Neuronal stem cell (in vitro differentiated cells): ENCODE results near the gene GLI3.

Experiments
- DNase-seq: peaks from one replicate; pipeline ENCODE4 v3.0.0-alpha.2; 2013; ENCODE audit warnings: low spot score
- H2AFZ ChIP-seq: one replicate; pipeline ENCODE4 v1.6.1; 2013; ENCODE audit warnings: mild to moderate bottlenecking, low read length, inconsistent platforms
- H2AK5ac ChIP-seq: 2 replicates; pipeline ENCODE4 v1.6.1; 2013; ENCODE audit warnings: low read depth, mild to moderate bottlenecking, inconsistent platforms, low read length, moderate library complexity, mixed read lengths
- H2BK120ac ChIP-seq: 2 replicates; pipeline ENCODE4 v1.6.1; 2013; ENCODE audit warnings: low read depth, mild to moderate bottlenecking, inconsistent platforms, low read length, moderate library complexity, mixed read lengths
- H2BK12ac ChIP-seq: one replicate; pipeline ENCODE4 v1.6.1; 2013; ENCODE audit warnings: low read length, inconsistent platforms
- H2BK15ac ChIP-seq: 2 replicates; pipeline ENCODE4 v1.6.1; 2013; ENCODE audit warnings: mild to moderate bottlenecking, low read length, inconsistent platforms, mixed read lengths
- H2BK5ac ChIP-seq: one replicate; pipeline ENCODE4 v1.6.1; 2013; ENCODE audit warnings: inconsistent platforms, mild to moderate bottlenecking, low read length, moderate library complexity
- H3K14ac ChIP-seq: one replicate; pipeline ENCODE4 v1.6.1; 2013; ENCODE audit warnings: low read length, inconsistent platforms
- H3K18ac ChIP-seq: 2 replicates; pipeline ENCODE4 v1.6.1; 2013; ENCODE audit warnings: low read length, inconsistent platforms
- H3K23ac ChIP-seq: 2 replicates; pipeline ENCODE4 v1.6.1; 2013; ENCODE audit warnings: low read depth, mild to moderate bottlenecking, mixed read lengths, low read length, inconsistent platforms; ENCODE audit not compliant: poor library complexity
- H3K27ac ChIP-seq: replicated peaks from 3 replicates; pipeline ENCODE4 v1.5.1; 2013; ENCODE audit warnings: low read length, inconsistent platforms
- H3K27me3 ChIP-seq, 3 experiments: 2 replicates each; pipeline ENCODE4 v1.6.1; 2013; ENCODE audit warnings: low read length in 3 of 3, mild to moderate bottlenecking in 2 of 3, inconsistent platforms in 1 of 3, low read depth in 1 of 3, mixed read lengths in 1 of 3, moderate library complexity in 1 of 3; ENCODE audit not compliant: control insufficient read depth in 3 of 3, insufficient read depth in 3 of 3
- H3K36me3 ChIP-seq, 2 donors: replicated peaks in 1 of 2; 2 replicates each; pipeline ENCODE4 v1.6.1; 2013; ENCODE audit warnings: low read length in 2 of 2; ENCODE audit not compliant: control insufficient read depth in 2 of 2, insufficient read depth in 2 of 2
- H3K4ac ChIP-seq: 2 replicates; pipeline ENCODE4 v1.6.1; 2013; ENCODE audit warnings: inconsistent platforms, mild to moderate bottlenecking, low read length, moderate library complexity
- H3K4me1 ChIP-seq, 2 donors: 1 replicate in 1 of 2; 2 replicates in 1 of 2; pipeline ENCODE4 v1.6.1; 2013; ENCODE audit warnings: low read length in 2 of 2, low read depth in 1 of 2; ENCODE audit not compliant: control insufficient read depth in 2 of 2, insufficient read depth in 1 of 2
- H3K4me2 ChIP-seq: one replicate; pipeline ENCODE4 v1.6.1; 2013; ENCODE audit warnings: mild to moderate bottlenecking, low read length, inconsistent platforms; ENCODE audit not compliant: insufficient read depth, poor library complexity, severe bottlenecking
- H3K4me3 ChIP-seq, 2 donors: 2 replicates each; pipeline ENCODE4 v1.5.1; 2013; ENCODE audit warnings: low read length in 2 of 2, mild to moderate bottlenecking in 2 of 2, inconsistent platforms in 1 of 2, moderate library complexity in 1 of 2
- H3K79me1 ChIP-seq: one replicate; pipeline ENCODE4 v1.6.1; 2013; ENCODE audit warnings: low read depth, mild to moderate bottlenecking, inconsistent platforms, low read length, moderate library complexity
- H3K9ac ChIP-seq: one replicate; pipeline ENCODE4 v1.6.1; 2013; ENCODE audit warnings: mild to moderate bottlenecking, low read depth, low read length, inconsistent platforms; ENCODE audit not compliant: poor library complexity
- H3K9me3 ChIP-seq, 2 donors: replicated peaks in 1 of 2; 2 replicates each; pipeline versions ENCODE3 to v1.6.1; 2013; ENCODE audit warnings: low read length in 2 of 2, mild to moderate bottlenecking in 2 of 2, inconsistent platforms in 1 of 2, low read depth in 1 of 2, mixed read lengths in 1 of 2, moderate library complexity in 1 of 2; ENCODE audit not compliant: control insufficient read depth in 2 of 2, insufficient read depth in 1 of 2
- H4K8ac ChIP-seq: one replicate; pipeline ENCODE4 v1.6.1; 2013; ENCODE audit warnings: low read depth, mild to moderate bottlenecking, inconsistent platforms, low read length, moderate library complexity
- H4K91ac ChIP-seq: one replicate; pipeline ENCODE4 v1.6.1; 2013; ENCODE audit warnings: low read length, low read depth, mild to moderate bottlenecking, inconsistent platforms; ENCODE audit not compliant: poor library complexity
- whole genome bisulfite sequencing, 2 donors: extraction: QIAGEN DNeasy Blood & Tissue Kit; methylation state at CpG; one replicate each; pipeline ENCODE4 v1.1.7; 2013; ENCODE audit warnings: missing lambda C conversion rate in 2 of 2, mixed read lengths in 1 of 2; ENCODE audit not compliant: insufficient read length in 2 of 2, insufficient replicate concordance in 1 of 2; ENCODE audit errors: extremely low coverage in 2 of 2; 5-methylcytosine and 5-hydroxymethylcytosine counted together

The GLI3 gene

GRCh38 chr7:41969561-41970105 is 267.4 kb downstream of the GLI3 start:
- no peaks in the 10 kb centered on the region for H3K4me1 ChIP-seq
- no peak overlapping the region for H3K9ac ChIP-seq
- H3K9me3 ChIP-seq, result no peaks in the 10 kb centered on the region
- H3K4me2 ChIP-seq, result no peak overlapping the region
- no peak overlapping the region for H3K4me3 ChIP-seq
- peaks cover 5% of the 10 kb centered on the region for H3K79me1 ChIP-seq
- no peak for DNase-seq
- no peak overlapping the region for H4K91ac ChIP-seq
- no peaks in the 10 kb centered on the region for H3K27me3 ChIP-seq
- H3K14ac ChIP-seq, result no peak overlapping the region
- H2BK15ac ChIP-seq, result no peak overlapping the region
- no peak overlapping the region for H3K23ac ChIP-seq
- peaks cover 56 to 100% of the 10 kb centered on the region in 2 donors for H3K36me3 ChIP-seq
- H2BK120ac ChIP-seq, result no peak overlapping the region
- H2BK5ac ChIP-seq, result no peak overlapping the region
- H2BK12ac ChIP-seq, result no peak overlapping the region
- no peak overlapping the region for H2AFZ ChIP-seq
- H4K8ac ChIP-seq, result no peak overlapping the region
- no peak overlapping the region for H2AK5ac ChIP-seq
- no peak overlapping the region for H3K27ac ChIP-seq
- H3K18ac ChIP-seq, result no peak overlapping the region
- no CpG with 5 or more reads among the region's 1 CpG for WGBS, 2 donors
- H3K4ac ChIP-seq, result no peak overlapping the region

GRCh38 chr7:41967156-41967555 is 269.9 kb downstream of the GLI3 start:
- Histone ChIP-seq H3K9me3 (no peaks in the 10 kb centered on the region), H2BK12ac (no peak overlapping the region), H3K27me3 (no peaks in the 10 kb centered on the region), H3K14ac (no peak overlapping the region), H4K91ac (no peak overlapping the region), H4K8ac (no peak overlapping the region), H2AK5ac (no peak overlapping the region), H2BK5ac (no peak overlapping the region), H3K4me1 (no peaks in the 10 kb centered on the region), H2BK120ac (no peak overlapping the region), H3K18ac (no peak overlapping the region), H3K79me1 (peaks cover 5% of the 10 kb centered on the region), H2BK15ac (no peak overlapping the region), H3K23ac (no peak overlapping the region), H3K36me3 (peaks cover 54 to 100% of the 10 kb centered on the region in 2 donors), H3K27ac (no peak overlapping the region), H3K4ac (no peak overlapping the region), H3K4me3 (no peak overlapping the region), H3K9ac (no peak overlapping the region), H3K4me2 (no peak overlapping the region), H2AFZ (no peak overlapping the region)
- no peak for DNase-seq
- WGBS, 2 donors, result no CpG with 5 or more reads among the region's 3 CpGs

DNA sequence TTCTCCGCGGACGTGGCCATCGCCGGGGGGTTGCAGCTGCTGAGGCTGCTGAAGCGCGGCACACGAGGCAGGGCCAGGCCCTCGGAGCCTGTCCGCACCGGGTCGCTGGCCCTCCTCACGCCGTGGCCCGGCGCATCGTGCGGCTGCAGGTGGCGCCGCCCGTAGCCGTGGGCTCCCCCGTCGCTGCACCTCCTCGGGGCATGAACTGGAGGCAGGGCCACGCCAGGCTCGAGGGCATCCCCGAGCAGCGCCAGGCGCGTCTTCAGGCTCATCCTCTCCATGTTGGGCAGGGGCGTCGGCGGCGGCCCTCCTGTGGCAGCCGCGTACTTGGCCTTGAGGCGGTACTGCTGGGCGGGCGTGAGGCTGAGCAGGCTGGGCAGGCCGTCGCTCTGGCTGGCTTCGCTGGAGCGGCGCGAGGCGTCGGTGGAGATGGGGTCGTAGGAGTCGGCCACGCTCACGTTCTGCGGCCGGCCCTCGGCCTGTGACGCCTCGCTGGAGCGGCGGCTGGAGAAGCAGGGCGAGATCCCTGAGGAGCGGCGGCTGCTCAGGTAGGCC is 271.0 kb downstream of the GLI3 start:
- no peak overlapping the region for H2BK5ac ChIP-seq
- no peak overlapping the region for H3K27ac ChIP-seq
- no peak overlapping the region for H2AK5ac ChIP-seq
- DNase-seq, result no peak
- WGBS, 2 donors, result no CpG with 5 or more reads among the region's 62 CpGs
- H2BK120ac ChIP-seq, result no peak overlapping the region
- H2AFZ ChIP-seq, result no peak overlapping the region
- H3K23ac ChIP-seq, result peak overlapping the region; percentile 28
- H4K91ac ChIP-seq, result no peak overlapping the region
- no peak overlapping the region for H4K8ac ChIP-seq
- no peak overlapping the region for H3K4me3 ChIP-seq
- H3K4me2 ChIP-seq, result no peak overlapping the region
- no peak overlapping the region for H3K14ac ChIP-seq
- H3K27me3 ChIP-seq, result no peaks in the 10 kb centered on the region
- peaks cover 49 to 100% of the 10 kb centered on the region in 2 donors for H3K36me3 ChIP-seq
- H2BK12ac ChIP-seq, result no peak overlapping the region
- H2BK15ac ChIP-seq, result no peak overlapping the region
- peaks cover 5% of the 10 kb centered on the region for H3K79me1 ChIP-seq
- H3K18ac ChIP-seq, result peak overlapping the region; percentile 42
- no peaks in the 10 kb centered on the region for H3K4me1 ChIP-seq
- no peaks in the 10 kb centered on the region for H3K9me3 ChIP-seq
- H3K9ac ChIP-seq, result peak overlapping the region; percentile 6
- no peak overlapping the region for H3K4ac ChIP-seq

DNA sequence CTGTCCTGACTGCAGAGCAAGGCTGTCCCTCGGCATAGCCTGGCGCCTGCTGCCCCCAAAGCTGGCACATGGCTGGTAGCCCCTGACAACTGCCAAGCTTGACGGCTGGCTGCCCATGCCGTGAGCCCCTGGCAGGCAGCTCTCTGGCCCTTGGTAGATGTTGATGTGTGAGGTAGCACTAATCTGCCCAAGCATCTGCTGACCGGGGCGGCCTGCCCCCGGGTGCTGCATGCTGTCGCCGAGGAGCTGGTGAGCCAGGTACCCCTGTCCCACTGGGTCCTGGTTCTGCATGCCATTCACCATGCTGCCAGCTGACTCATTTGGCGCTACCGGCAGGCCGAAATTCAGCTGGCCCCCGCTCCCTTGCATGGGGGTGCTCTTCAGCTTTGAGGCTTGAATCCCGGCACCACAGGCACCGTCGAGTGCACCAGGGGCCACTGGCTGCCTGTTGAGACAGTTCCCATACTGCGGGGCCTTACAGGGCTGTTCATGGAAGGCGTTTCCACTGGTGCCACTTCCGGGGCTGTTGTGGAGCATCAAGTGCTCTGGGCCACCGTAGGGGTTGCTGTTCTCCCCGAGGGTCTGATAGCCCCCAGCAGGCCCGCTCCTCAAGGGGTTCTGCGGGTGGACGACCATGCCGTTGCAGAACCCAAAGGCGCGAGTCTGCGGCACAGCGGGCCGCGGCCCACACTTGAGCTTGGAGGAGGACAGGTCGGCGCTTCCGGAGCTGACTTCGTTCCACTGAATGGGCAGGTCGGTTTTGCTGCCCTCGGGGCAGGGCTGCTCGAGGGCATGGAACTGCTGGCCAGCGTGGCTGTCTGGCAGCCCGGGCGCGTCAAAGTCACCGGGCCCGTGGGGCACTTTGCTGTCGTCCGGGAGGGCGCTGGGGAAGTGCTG is 271.9 kb downstream of the GLI3 start:
- H2BK12ac ChIP-seq, result no peak overlapping the region

More for the DNA sequence above, 271.9 kb downstream of the GLI3 start:
- H3K4me1 ChIP-seq, result no peaks in the 10 kb centered on the region
- peak overlapping the region; percentile 28 for H3K23ac ChIP-seq
- no CpG with 5 or more reads among the region's 47 CpGs for WGBS, 2 donors
- H4K91ac ChIP-seq, result no peak overlapping the region
- H3K4ac ChIP-seq, result no peak overlapping the region
- no peaks in the 10 kb centered on the region for H3K9me3 ChIP-seq
- no peak overlapping the region for H2BK15ac ChIP-seq
- no peak overlapping the region for H3K27ac ChIP-seq
- no peak overlapping the region for H2AK5ac ChIP-seq
- H3K14ac ChIP-seq, result no peak overlapping the region
- H3K18ac ChIP-seq, result no peak overlapping the region
- H3K4me3 ChIP-seq, result no peak overlapping the region
- no peak overlapping the region for H4K8ac ChIP-seq
- H3K79me1 ChIP-seq, result peaks cover 5% of the 10 kb centered on the region
- H2BK5ac ChIP-seq, result peak overlapping the region; percentile 1
- H3K9ac ChIP-seq, result no peak overlapping the region
- H3K36me3 ChIP-seq, result peaks cover 49 to 100% of the 10 kb centered on the region in 2 donors
- H2AFZ ChIP-seq, result no peak overlapping the region
- no peak overlapping the region for H2BK120ac ChIP-seq
- no peak overlapping the region for H3K4me2 ChIP-seq
- DNase-seq, result no peak
- no peaks in the 10 kb centered on the region for H3K27me3 ChIP-seq
